Mesenchymal stem cell (in vitro differentiated cells and primary cell): ENCODE results near the gene PBX1.
A peak's percentile ranks its signal among the peaks of the same experiment; 100 is the strongest.

Experiments
- DNase-seq: peaks from one replicate; pipeline ENCODE4 v3.0.0-alpha.2; 2013
- H2AFZ ChIP-seq: one replicate; pipeline ENCODE4 v1.6.1; 2013; ENCODE audit warnings: low read depth, mild to moderate bottlenecking, control low read depth, inconsistent platforms, low read length, moderate library complexity
- H2AK5ac ChIP-seq: 2 replicates; pipeline ENCODE4 v1.6.1; 2013; ENCODE audit warnings: low read length, moderate library complexity, mild to moderate bottlenecking, inconsistent platforms; ENCODE audit not compliant: severe bottlenecking
- H2BK120ac ChIP-seq: one replicate; pipeline ENCODE4 v1.6.1; 2013; ENCODE audit warnings: low read depth, mild to moderate bottlenecking, inconsistent platforms, low read length, moderate library complexity
- H2BK12ac ChIP-seq, 2 experiments: one replicate each; pipeline ENCODE4 v1.6.1; 2013; ENCODE audit warnings: inconsistent platforms in 2 of 2, low read length in 2 of 2, mild to moderate bottlenecking in 2 of 2, moderate library complexity in 2 of 2, control low read depth in 1 of 2
- H2BK15ac ChIP-seq: one replicate; pipeline ENCODE4 v1.6.1; 2013; ENCODE audit warnings: mild to moderate bottlenecking, low read depth, inconsistent platforms; ENCODE audit not compliant: poor library complexity, severe bottlenecking
- H2BK5ac ChIP-seq: 2 replicates; pipeline ENCODE4 v1.6.1; 2013; ENCODE audit warnings: low read depth, mild to moderate bottlenecking, low read length, control low read depth, inconsistent platforms; ENCODE audit not compliant: poor library complexity, severe bottlenecking
- H3K14ac ChIP-seq, 2 experiments: one replicate each; pipeline ENCODE4 v1.6.1; 2013; ENCODE audit warnings: inconsistent platforms in 2 of 2, low read length in 2 of 2, control low read depth in 1 of 2, mild to moderate bottlenecking in 1 of 2, moderate library complexity in 1 of 2
- H3K18ac ChIP-seq, 2 experiments: one replicate each; pipeline ENCODE4 v1.6.1; 2013; ENCODE audit warnings: inconsistent platforms in 2 of 2, low read length in 2 of 2, control low read depth in 1 of 2, low read depth in 1 of 2, mild to moderate bottlenecking in 1 of 2
- H3K23ac ChIP-seq, 2 experiments: one replicate each; pipeline ENCODE4 v1.6.1; 2013; ENCODE audit warnings: inconsistent platforms in 2 of 2, low read length in 2 of 2, mild to moderate bottlenecking in 2 of 2, moderate library complexity in 2 of 2, control low read depth in 1 of 2
- H3K27ac ChIP-seq: 2 replicates; pipeline ENCODE4 v1.5.1; 2013; ENCODE audit warnings: mild to moderate bottlenecking, moderate library complexity, low read length, control low read depth, inconsistent platforms; ENCODE audit not compliant: poor library complexity, severe bottlenecking
- H3K27me3 ChIP-seq, 2 experiments: 2 replicates each; pipeline versions ENCODE4 v1.6.1 to v1.7.0; 2013; ENCODE audit warnings: low read length in 2 of 2, mild to moderate bottlenecking in 2 of 2, moderate library complexity in 2 of 2, control low read depth in 1 of 2, inconsistent platforms in 1 of 2; ENCODE audit not compliant: control insufficient read depth in 1 of 2, insufficient read depth in 1 of 2
- H3K36me3 ChIP-seq, 2 experiments: 2 replicates each; pipeline versions ENCODE4 v1.6.1 to v1.7.0; 2013; ENCODE audit warnings: low read length in 2 of 2, control low read depth in 1 of 2, inconsistent platforms in 1 of 2, low read depth in 1 of 2, mild to moderate bottlenecking in 1 of 2; ENCODE audit not compliant: insufficient read depth in 2 of 2, control insufficient read depth in 1 of 2
- H3K4ac ChIP-seq, 2 experiments: one replicate each; pipeline ENCODE4 v1.6.1; 2013; ENCODE audit warnings: inconsistent platforms in 2 of 2, low read length in 2 of 2, mild to moderate bottlenecking in 2 of 2, moderate library complexity in 2 of 2, control low read depth in 1 of 2, low read depth in 1 of 2
- H3K4me1 ChIP-seq: 2 replicates; pipeline ENCODE4 v1.6.1; 2013; ENCODE audit warnings: low read depth, low read length, control low read depth; ENCODE audit not compliant: control insufficient read depth, insufficient read depth
- H3K4me2 ChIP-seq: 2 replicates; pipeline ENCODE4 v1.6.1; 2013; ENCODE audit warnings: low read length, mild to moderate bottlenecking, inconsistent platforms; ENCODE audit not compliant: poor library complexity, severe bottlenecking
- H3K4me3 ChIP-seq, 2 experiments: 2 replicates each; pipeline versions ENCODE4 v1.5.1 to v1.7.0; 2013; ENCODE audit warnings: low read length in 2 of 2, mild to moderate bottlenecking in 2 of 2, control low read depth in 1 of 2, low read depth in 1 of 2; ENCODE audit not compliant: insufficient read depth in 1 of 2
- H3K79me1 ChIP-seq: replicated peaks from 2 replicates; pipeline ENCODE4 v1.6.1; 2013; ENCODE audit warnings: mild to moderate bottlenecking, control low read depth, low read length, inconsistent platforms; ENCODE audit not compliant: poor library complexity, severe bottlenecking
- H3K9ac ChIP-seq: 2 replicates; pipeline ENCODE4 v1.7.0; 2013; ENCODE audit warnings: mild to moderate bottlenecking, low read length, moderate library complexity
- H3K9me3 ChIP-seq: 2 replicates; pipeline ENCODE4 v1.7.0; 2013; ENCODE audit warnings: mild to moderate bottlenecking, low read length; ENCODE audit not compliant: control insufficient read depth
- H4K8ac ChIP-seq: one replicate; pipeline ENCODE4 v1.6.1; 2013; ENCODE audit warnings: inconsistent platforms, mild to moderate bottlenecking, low read length, moderate library complexity
- H4K91ac ChIP-seq: one replicate; pipeline ENCODE4 v1.6.1; 2013; ENCODE audit warnings: mild to moderate bottlenecking, low read length, inconsistent platforms
- WGBS: methylation state at CpG from one replicate; pipeline ENCODE4 v1.1.7; 2013; ENCODE audit warnings: mixed read lengths; 5-methylcytosine and 5-hydroxymethylcytosine counted together

Gene PBX1

DNA sequence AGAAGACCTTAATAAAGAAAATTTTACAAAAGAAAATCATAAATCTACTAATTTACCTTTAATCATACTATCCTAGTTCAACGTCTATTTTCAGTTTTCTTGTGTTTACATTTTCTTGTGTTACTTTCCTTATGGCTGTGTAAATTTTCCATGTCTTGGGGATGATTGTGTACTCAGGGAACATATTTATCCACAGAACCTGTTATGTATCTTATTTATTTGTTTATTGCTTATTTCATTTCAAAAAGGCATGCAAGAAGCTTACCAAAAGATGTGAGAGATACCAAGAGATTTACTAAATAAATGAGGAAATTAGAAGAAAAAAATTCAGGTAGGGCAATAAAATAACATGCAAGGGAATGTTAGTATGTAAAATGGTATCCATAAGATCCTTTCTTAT lies 22.8 kb downstream of the PBX1 start:
- no peak overlapping the region for H3K4me3 ChIP-seq
- H3K9me3 ChIP-seq, result no peaks in the 10 kb centered on the region
- no peak overlapping the region for H2AK5ac ChIP-seq
- H3K18ac ChIP-seq, result no peak overlapping the region
- H2BK15ac ChIP-seq, result no peak overlapping the region
- WGBS, result no CpG with 5 or more reads among the region's 1 CpG
- H3K27me3 ChIP-seq, result no peaks in the 10 kb centered on the region
- H4K91ac ChIP-seq, result no peak overlapping the region
- H2BK120ac ChIP-seq, result no peak overlapping the region
- H3K4ac ChIP-seq, result no peak overlapping the region
- H3K27ac ChIP-seq, result no peak overlapping the region
- no peak for DNase-seq
- H2AFZ ChIP-seq, result no peak overlapping the region
- no peak overlapping the region for H2BK5ac ChIP-seq
- H3K4me1 ChIP-seq, result peaks cover 3% of the 10 kb centered on the region
- no peak overlapping the region for H2BK12ac ChIP-seq
- no peak overlapping the region for H3K9ac ChIP-seq
- H3K79me1 ChIP-seq, result peaks cover 6% of the 10 kb centered on the region
- H3K14ac ChIP-seq, result no peak overlapping the region
- H3K36me3 ChIP-seq, result peaks cover 0 to 21% of the 10 kb centered on the region in 2 experiments
- no peak overlapping the region for H4K8ac ChIP-seq
- no peak overlapping the region for H3K4me2 ChIP-seq
- no peak overlapping the region for H3K23ac ChIP-seq

- H3K36me3 ChIP-seq, result peaks cover 0 to 35% of the 10 kb centered on the region in 2 experiments
- H3K27me3 ChIP-seq, result no peaks in the 10 kb centered on the region
- H2BK5ac ChIP-seq, result no peak overlapping the region
- no peaks in the 10 kb centered on the region for H3K9me3 ChIP-seq
- H2BK120ac ChIP-seq, result no peak overlapping the region
- no peak overlapping the region for H4K91ac ChIP-seq
- H3K18ac ChIP-seq, result no peak overlapping the region
- H2AFZ ChIP-seq, result no peak overlapping the region
- peak overlapping the region in 1 of 2 experiments; percentile 18 for H2BK12ac ChIP-seq
- H3K4me1 ChIP-seq, result no peaks in the 10 kb centered on the region
- no peak overlapping the region for H3K27ac ChIP-seq
- no peak overlapping the region for H2AK5ac ChIP-seq
- H3K79me1 ChIP-seq, result peaks cover 8% of the 10 kb centered on the region
- H3K23ac ChIP-seq, result peak overlapping the region in 1 of 2 experiments; percentile 40
- H3K4me2 ChIP-seq, result no peak overlapping the region
- H3K4me3 ChIP-seq, result no peak overlapping the region
- no peak for DNase-seq
- H2BK15ac ChIP-seq, result no peak overlapping the region
- H3K4ac ChIP-seq, result no peak overlapping the region
- no peak overlapping the region for H4K8ac ChIP-seq
- 100% methylated on average over 1 of the region's 1 CpG for WGBS
- no peak overlapping the region for H3K9ac ChIP-seq
- no peak overlapping the region for H3K14ac ChIP-seq
Observed at GRCh38 chr1:164583196-164583595, 24.2 kb downstream of the PBX1 start.

DNA sequence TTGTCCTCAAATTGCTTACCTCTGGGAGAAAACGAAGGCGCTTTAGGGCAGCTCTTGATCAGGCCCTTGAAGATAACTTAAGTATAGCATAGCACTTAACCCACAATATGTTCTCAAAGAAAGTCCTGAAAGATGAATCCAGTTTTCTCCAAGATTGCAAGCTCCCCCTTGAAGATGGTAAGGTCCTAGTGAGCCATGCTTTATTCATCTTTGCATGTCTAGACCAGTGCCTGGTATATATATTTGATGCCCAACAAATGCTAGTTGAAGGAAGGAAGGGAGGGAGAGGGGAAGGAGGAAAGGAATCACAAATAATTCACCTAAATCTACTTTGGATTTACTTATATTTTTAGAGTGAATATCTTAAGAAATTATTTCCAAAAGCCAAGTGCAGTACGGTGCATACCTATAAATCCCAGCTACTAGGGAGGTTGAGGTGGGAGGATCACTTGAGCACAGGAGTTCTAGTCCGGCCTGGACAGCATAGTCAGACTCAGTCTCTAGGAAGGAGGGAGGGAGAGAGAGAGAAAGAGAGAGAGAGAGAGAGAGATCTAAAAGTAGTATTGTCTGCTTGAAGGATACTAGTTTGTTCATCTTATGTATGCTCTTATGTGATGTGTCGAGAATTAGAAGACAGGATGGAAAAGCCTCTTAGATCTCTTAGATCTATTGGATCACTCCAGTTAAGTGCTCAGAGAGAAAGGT lies 25.0 kb downstream of the PBX1 start:
- H3K4me3 ChIP-seq, result no peak overlapping the region
- H2BK12ac ChIP-seq, result no peak overlapping the region
- WGBS, result 94% methylated on average over 5 of the region's 5 CpGs
- H3K27ac ChIP-seq, result no peak overlapping the region
- peaks cover 4% of the 10 kb centered on the region for H3K4me1 ChIP-seq
- H3K9ac ChIP-seq, result no peak overlapping the region
- no peak overlapping the region for H2BK5ac ChIP-seq
- peaks cover 0 to 35% of the 10 kb centered on the region in 2 experiments for H3K36me3 ChIP-seq
- H3K4me2 ChIP-seq, result no peak overlapping the region
- no peak for DNase-seq
- no peaks in the 10 kb centered on the region for H3K9me3 ChIP-seq
- H3K79me1 ChIP-seq, result peaks cover 6% of the 10 kb centered on the region
- H2AK5ac ChIP-seq, result no peak overlapping the region
- no peaks in the 10 kb centered on the region for H3K27me3 ChIP-seq
- no peak overlapping the region for H4K91ac ChIP-seq
- H4K8ac ChIP-seq, result no peak overlapping the region
- no peak overlapping the region for H3K4ac ChIP-seq
- H3K14ac ChIP-seq, result no peak overlapping the region
- no peak overlapping the region for H3K18ac ChIP-seq
- no peak overlapping the region for H3K23ac ChIP-seq
- no peak overlapping the region for H2BK120ac ChIP-seq
- H2BK15ac ChIP-seq, result no peak overlapping the region
- H2AFZ ChIP-seq, result no peak overlapping the region

DNA sequence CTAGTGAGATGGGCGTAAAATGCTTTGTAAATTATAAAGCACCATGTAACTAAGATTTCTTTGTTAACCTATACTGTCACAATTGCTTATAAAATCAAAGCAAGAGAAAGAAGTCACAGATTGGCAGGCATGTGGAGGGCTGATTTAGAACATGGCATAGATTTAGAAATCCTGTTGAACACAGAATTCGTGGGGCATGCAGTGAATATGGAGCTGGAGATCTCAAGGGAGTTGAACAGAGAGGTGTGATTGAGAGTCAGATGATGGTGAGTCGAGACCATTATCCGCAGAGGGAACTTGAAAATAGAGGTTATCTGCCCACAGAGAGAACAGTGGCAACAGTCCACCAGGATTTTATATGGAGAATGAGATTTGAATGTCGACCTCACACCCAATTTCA lies 27.6 kb downstream of the PBX1 start:
- Histone ChIP-seq H3K27me3 (no peaks in the 10 kb centered on the region), H3K4me1 (peaks cover 9% of the 10 kb centered on the region)
- DNase-seq, result no peak

More for the DNA sequence above, 27.6 kb downstream of the PBX1 start:
- Histone ChIP-seq H3K36me3 (peaks cover 0 to 35% of the 10 kb centered on the region in 2 experiments), H2BK12ac (no peak overlapping the region), H2BK15ac (no peak overlapping the region), H3K4me2 (no peak overlapping the region), H3K4me3 (no peak overlapping the region), H2AFZ (no peak overlapping the region), H3K4ac (no peak overlapping the region), H4K91ac (no peak overlapping the region), H3K14ac (no peak overlapping the region), H2BK5ac (no peak overlapping the region), H3K79me1 (peaks cover 2% of the 10 kb centered on the region), H3K9ac (no peak overlapping the region), H4K8ac (no peak overlapping the region), H3K23ac (no peak overlapping the region), H2AK5ac (no peak overlapping the region), H3K27ac (no peak overlapping the region), H2BK120ac (no peak overlapping the region), H3K9me3 (no peaks in the 10 kb centered on the region), H3K18ac (no peak overlapping the region)
- WGBS, result 91% methylated on average over 4 of the region's 5 CpGs
